GM19438 (cell line): ENCODE measurements around the gene ZNF154.

Experiments used
- ATAC-seq: cut with Tn5 transposase; IDR thresholded peaks from one replicate; pipeline ENCODE4 v1.9.1; 2021; ENCODE audit warnings: low read depth; ENCODE audit not compliant: unreplicated experiment

Gene ZNF154

DNA sequence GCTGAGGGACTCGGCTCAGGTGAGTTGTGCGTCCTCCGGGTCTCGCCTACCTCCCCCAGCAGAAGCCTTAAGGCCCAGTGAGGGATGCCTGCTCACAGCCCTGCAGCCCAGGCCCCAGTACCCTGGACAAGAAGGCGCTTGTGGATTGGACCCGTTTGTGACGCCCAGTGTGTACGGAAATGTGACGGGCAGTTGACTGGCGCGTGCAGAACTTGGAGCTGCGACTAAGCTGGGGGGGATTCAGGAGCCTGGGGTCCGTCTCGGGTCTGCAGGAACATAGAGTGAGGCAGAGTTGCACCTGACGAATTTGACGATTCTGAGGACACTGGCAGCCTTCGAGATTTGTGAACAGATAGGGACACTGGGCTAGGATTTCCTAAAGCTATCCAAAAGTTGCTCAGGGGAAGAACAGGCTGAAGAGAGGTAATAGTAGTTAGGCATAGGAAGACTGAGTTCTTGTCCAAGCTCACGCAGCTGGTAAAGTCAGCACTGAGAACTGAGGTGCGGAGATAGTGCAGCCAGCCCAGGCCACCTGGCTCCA, 26.7 kb downstream of the ZNF154 start:
- ATAC-seq, result no peak

DNA sequence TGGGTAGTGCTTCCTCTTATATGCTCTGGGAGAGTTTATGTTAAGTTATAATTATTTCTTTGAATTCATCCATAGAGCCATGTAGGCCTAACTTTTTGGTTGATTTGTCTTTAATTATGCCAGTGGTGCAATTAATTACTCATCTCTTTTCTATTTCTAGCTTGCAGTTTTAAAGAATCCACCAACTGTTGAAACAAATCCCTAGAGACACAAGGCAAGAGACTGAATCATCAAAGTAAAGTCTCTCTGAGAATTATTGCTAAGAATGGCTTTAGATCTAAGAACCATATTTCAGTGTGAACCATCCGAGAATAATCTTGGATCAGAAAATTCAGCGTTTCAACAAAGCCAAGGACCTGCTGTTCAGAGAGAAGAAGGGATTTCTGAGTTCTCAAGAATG, 33.1 kb downstream of the ZNF154 start:
- ATAC-seq, result no peak

DNA sequence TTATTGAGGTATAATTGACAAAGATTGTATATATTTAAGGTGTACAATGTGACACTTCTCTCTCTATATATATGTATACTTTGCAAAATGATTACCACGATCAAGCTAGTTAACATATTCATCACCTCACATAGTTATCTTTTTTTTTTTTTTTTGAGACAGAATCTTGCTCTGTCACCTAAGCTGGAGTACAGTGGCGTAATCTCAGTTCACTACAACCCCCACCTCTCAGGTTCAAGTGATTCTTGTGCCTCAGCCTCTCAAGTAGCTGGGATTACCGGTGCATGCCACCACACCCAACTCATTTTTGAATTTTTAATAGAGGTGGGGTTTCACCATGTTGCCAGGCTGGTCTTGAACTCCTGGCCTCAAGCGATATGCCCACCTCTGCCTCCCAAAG, 36.5 kb downstream of the ZNF154 start:
- ATAC-seq, result no peak

DNA sequence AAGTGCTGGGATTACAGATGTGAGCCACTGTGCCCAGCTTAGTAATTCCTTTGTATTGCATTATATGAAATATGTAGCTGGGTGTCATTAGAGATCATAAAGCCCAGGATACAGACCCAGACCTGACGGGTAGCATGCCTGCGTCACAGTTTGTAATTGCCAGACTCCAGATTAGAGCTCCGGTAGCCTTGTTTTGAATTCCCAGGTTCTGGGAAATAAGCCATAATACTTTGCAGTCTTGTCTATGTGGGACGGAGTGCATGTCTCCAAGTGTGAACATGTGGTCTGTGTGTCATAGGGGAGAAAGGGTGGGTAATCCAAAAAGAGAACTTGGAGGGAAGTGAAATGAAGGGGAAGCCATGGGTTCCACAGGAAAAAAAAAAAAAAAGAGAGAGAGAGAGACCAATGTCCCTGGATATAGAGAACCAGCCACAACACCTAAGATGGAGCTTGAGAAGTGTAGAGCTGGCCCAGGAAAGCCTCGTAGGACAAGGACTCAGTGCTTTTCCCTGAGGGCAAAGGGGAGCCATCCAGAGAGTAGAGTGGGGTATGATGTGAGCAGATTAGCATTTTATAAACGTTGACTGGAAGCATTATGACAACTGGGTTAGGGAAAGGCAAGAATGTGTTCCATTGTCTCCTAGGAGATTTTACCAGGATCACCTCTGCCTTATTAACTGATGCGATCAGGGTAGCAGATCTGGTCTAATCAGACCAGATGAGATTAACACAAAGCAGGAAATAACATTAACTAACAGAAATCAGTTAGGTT, 37.7 kb downstream of the ZNF154 start:
- ATAC-seq, result no peak

DNA sequence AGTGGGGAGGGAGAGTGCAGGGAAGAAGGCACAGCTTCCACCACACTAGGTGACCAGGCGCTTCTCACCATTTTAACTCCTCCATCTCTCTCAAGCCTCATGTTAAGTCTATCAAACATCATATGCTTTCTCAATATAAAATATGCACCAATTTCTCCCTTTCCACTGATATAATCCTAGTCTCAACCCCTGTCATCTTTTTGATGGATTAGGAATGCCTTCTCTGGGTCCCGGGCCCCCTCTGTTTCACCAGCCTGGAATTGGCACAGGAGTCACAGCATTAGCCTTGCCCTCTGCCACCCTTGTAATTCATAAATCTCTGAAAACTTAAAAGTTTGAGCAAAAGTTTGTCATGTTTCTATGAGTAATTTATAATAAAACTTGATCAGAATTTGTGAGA, 40.4 kb downstream of the ZNF154 start, which contains the start of gene ZSCAN4:
TSS of gene ZSCAN4 (plus strand) at position 301 of the 400 bp plus-strand sequence. CDS start 7,211 bp downstream, outside the sequence.
- no peak for ATAC-seq

DNA sequence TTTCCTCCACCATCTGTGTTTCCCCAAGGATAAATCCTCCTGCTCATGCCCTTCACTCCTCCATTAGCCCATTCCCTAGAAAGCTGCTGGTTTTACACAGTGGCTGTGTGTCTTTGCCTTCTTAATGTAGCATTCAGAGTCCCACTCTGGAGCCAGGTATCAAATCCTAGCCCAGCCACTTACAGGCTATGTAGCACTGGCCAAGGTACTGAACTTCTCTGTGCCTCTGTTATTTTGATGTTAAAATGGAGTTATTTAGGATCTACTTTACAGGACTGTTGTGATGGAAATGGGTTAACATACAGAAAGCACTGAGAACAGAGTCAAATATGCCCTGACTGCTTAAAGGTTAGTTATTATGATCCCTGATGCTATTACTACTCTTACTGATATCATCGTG, 41.8 kb downstream of the ZNF154 start:
- no peak for ATAC-seq

DNA sequence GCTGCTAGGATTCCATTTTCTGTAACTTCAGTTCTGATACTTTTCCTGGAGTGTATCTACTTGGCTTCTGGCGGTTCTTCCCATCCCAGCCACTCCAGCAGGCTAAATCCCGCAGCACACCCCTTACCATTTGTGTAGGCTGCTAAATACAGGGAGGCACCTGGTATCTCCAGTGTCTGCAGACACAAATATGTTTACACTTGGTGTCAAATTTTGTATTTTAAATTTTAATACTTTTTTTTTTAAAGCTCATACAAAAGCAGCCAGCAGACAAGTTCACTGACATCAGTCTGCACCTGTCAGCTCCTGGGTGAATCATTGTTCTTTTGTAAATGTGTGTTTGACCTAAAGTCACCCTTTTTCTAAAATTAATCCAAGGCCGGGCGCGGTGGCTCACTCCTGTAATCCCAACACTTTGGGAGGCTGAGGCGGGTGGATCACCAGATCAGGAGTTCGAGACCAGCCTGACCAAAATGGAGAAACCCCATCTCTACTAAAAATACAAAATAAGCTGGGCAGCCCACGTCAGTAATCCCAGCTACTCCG, 43.7 kb downstream of the ZNF154 start:
- ATAC-seq, result no peak

DNA sequence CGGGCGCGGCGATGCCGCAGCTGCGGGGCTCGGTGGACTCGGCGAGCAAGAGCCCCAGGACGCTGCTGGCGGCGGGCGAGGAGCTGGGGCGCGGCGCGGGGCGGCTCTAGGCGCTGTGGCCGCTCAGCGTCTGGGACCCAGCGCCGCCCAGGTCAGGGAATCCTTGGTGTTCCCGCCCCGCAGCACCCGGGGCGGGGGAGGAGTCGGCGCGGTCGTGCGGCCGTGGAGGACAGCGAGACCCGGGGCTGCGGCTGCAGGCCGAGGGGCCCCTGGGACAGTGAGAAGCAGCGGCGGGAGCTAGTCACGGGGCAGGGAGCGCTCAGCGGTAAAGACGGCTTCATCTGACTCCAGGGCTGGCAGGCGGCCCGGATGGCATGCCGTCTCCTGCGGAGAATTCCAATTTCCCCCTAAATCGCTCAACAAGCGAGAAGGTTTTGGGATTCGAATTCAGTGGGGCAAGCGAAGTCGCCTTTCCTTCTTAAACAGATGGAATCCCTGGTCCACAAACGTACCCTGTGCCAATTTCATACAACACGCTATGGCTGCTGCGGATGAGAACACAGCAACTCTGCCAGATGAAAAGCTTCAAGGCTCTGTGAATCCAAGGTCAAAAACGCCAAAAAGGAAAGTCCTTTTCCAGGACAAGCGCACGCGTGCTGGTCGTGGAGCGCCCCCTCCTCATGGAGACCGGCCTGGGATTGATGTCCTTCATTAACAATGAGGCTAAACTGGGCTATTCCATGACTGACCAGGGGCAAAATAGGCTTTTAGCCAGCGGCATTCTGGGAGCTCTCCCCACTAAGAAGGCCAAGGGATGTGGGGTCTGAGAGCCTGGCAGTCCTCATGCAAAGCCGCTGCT, 44.5 kb downstream of the ZNF154 start:
- ATAC-seq, result no peak

DNA sequence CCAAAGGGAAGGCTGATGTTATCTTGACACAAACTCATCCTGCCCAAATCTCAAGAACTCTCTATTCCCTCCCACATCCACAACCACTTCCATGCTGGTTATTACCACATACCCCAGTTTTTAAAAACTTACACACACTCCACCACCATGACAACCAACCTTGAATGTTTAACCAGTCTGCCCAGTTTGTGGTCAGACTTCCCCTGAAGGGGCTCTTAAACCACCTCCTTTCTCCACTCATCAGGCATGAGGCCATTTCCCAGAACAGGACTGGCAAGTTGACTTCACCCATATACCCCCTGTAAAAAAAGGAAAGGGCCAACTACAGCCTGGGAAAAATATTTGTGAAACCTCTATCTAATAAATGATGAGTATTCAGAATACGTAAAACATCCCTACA, 52.7 kb downstream of the ZNF154 start:
- no peak for ATAC-seq

DNA sequence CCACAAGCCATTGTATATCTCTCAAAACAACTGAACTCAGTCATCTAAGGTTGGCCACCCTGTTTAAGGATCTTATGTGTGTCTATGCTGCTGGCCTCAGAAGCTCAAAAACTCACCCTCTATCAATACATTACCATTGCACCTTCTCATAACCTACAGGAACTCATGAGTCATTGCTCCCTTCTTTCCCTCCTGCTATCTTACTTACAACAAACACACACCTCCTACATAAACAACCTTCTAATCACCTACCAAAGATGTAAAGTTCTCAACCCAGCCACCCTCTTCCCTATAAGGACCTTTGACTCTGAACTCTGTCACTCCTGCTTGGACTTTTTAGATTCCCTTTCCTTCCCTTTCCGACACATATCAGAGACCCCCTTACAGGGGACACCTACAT, 53.6 kb downstream of the ZNF154 start:
- ATAC-seq, result no peak

DNA sequence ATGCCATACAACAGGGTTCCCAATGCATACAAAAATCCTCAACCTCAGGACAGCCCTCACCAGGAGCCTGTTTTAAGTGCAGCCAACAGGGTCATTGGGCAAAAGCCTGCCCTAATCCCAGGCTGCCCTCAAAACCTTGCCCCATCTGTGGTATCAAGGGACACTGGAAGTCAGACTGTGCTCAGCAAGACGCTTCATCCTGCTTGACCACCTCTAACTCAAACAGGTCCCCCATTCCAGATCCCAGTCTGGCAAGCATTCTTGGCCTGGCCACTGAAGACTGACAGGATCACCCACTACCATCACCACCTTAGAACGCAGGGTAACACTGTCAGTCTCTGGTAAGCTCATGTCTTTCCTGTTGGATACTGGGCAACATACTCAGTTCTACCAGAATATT, 55.3 kb downstream of the ZNF154 start:
- no peak for ATAC-seq

DNA sequence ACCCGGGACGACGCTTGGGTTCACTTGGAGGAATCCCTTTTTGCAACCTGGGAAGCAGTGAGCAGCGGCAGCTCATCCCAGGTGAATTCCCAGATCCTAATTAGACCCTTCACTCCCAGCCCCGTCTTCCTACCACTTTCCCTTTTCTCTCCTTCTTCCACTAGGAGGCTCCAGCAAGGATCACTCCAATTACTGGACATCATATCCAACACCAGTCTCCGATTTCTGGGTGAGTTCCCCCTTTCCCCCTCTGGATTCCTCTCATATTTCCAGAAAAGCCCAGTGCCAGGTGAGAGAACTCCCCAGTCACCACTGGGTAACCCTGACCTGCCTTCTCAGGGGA, 57.4 kb downstream of the ZNF154 start:
- no peak for ATAC-seq

DNA sequence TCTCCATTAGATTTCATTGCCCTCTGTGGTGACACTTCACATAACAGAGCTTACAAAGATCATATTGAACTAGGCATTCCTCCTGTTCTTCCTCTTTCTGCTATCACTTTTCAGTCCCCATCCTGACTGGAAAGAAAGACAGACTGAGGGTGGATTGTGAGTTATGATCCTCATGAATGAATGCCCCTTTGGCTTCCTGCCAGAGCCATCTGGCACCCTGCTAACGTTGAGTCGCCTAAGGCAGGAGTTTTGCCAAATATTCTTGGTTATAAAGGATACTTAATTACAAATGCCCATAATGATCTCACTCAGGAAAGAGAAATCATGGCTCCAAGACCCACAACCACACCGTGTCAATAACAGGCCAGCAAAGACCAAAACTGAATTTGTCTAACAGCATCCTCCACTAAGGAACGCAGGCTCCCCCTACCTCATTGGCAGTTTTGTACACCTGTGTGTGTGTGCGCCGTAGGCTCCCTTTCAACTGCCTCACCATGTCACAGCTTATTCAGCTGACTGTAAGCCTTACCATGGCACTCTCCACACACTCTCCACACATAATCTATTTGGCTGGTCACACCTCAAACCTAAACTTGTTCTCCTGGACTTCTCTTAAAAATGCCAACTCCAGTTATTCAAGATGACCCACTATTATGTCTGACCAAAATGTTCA, 60.5 kb downstream of the ZNF154 start:
- no peak for ATAC-seq
